Measurements from ENCODE around the gene ARMC7. TPM values are rescaled to one million over a fixed set of nuclear protein-coding genes. Genes with fewer than 3 reads are reported as not detected.

The ARMC7 gene
- total and polyA plus RNA-seq, 2 of the 13 experiments (the other 11 are each of a cell fraction or from before 2014, with no cell fraction given): 3.9 to 4.2 TPM

DNA sequence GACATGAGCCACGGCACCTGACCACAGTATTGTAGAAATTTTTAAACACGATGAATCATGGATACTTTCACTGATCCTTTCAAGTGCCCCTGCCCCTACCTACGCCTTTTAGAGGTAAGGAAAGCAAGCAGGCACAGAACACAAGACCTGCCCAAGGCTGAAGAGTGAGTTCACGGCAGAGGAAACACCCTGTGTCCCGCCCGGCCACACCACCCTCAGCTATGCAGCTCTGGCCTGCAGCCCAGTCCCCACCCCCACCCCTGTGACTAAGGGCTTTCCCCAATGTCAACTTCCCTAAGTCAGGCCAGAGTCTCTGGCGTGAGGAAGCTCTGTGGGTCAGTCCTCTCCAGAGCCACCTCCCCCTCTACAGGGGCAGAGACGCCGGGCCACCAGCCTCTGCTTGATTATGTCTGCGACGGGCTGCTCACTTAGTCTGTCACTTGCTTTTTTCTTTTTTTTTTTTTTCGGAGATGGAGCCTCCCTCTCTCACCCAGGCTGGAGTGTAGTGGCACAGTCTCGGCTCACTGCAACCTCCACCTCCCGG is 13.6 kb upstream of the ARMC7 start (continued):
- TF ChIP-seq, protein P1, sequence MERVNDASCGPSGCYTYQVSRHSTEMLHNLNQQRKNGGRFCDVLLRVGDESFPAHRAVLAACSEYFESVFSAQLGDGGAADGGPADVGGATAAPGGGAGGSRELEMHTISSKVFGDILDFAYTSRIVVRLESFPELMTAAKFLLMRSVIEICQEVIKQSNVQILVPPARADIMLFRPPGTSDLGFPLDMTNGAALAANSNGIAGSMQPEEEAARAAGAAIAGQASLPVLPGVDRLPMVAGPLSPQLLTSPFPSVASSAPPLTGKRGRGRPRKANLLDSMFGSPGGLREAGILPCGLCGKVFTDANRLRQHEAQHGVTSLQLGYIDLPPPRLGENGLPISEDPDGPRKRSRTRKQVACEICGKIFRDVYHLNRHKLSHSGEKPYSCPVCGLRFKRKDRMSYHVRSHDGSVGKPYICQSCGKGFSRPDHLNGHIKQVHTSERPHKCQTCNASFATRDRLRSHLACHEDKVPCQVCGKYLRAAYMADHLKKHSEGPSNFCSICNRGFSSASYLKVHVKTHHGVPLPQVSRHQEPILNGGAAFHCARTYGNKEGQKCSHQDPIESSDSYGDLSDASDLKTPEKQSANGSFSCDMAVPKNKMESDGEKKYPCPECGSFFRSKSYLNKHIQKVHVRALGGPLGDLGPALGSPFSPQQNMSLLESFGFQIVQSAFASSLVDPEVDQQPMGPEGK (CRISPR knock-in tag; IDR thresholded peaks at IDR 0.05): peak; percentile 85
- TF ChIP-seq EHMT2 (IDR thresholded peaks at IDR 0.05; ENCODE audit: borderline replicate concordance, low read depth, low read length): no peak
- 0 out of 2 replicates have a peak, but pooled peaks have one; percentile 83 for TF ChIP-seq NFE2L1 (CRISPR knock-in tag; IDR thresholded peaks at IDR 0.05; ENCODE audit: borderline replicate concordance)
- TF ChIP-seq, protein P2, sequence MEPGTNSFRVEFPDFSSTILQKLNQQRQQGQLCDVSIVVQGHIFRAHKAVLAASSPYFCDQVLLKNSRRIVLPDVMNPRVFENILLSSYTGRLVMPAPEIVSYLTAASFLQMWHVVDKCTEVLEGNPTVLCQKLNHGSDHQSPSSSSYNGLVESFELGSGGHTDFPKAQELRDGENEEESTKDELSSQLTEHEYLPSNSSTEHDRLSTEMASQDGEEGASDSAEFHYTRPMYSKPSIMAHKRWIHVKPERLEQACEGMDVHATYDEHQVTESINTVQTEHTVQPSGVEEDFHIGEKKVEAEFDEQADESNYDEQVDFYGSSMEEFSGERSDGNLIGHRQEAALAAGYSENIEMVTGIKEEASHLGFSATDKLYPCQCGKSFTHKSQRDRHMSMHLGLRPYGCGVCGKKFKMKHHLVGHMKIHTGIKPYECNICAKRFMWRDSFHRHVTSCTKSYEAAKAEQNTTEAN (CRISPR knock-in tag; conservative IDR thresholded peaks at IDR 0.05): no peak
- TF ChIP-seq ZBTB25 (CRISPR knock-in tag; IDR thresholded peaks at IDR 0.05): peak; percentile 59; the same call in 1 of the 2 replicates
- no peak for TF ChIP-seq HDAC6 (IDR thresholded peaks at IDR 0.05; ENCODE audit: low read depth, low read length)
- TF ChIP-seq, protein P3, sequence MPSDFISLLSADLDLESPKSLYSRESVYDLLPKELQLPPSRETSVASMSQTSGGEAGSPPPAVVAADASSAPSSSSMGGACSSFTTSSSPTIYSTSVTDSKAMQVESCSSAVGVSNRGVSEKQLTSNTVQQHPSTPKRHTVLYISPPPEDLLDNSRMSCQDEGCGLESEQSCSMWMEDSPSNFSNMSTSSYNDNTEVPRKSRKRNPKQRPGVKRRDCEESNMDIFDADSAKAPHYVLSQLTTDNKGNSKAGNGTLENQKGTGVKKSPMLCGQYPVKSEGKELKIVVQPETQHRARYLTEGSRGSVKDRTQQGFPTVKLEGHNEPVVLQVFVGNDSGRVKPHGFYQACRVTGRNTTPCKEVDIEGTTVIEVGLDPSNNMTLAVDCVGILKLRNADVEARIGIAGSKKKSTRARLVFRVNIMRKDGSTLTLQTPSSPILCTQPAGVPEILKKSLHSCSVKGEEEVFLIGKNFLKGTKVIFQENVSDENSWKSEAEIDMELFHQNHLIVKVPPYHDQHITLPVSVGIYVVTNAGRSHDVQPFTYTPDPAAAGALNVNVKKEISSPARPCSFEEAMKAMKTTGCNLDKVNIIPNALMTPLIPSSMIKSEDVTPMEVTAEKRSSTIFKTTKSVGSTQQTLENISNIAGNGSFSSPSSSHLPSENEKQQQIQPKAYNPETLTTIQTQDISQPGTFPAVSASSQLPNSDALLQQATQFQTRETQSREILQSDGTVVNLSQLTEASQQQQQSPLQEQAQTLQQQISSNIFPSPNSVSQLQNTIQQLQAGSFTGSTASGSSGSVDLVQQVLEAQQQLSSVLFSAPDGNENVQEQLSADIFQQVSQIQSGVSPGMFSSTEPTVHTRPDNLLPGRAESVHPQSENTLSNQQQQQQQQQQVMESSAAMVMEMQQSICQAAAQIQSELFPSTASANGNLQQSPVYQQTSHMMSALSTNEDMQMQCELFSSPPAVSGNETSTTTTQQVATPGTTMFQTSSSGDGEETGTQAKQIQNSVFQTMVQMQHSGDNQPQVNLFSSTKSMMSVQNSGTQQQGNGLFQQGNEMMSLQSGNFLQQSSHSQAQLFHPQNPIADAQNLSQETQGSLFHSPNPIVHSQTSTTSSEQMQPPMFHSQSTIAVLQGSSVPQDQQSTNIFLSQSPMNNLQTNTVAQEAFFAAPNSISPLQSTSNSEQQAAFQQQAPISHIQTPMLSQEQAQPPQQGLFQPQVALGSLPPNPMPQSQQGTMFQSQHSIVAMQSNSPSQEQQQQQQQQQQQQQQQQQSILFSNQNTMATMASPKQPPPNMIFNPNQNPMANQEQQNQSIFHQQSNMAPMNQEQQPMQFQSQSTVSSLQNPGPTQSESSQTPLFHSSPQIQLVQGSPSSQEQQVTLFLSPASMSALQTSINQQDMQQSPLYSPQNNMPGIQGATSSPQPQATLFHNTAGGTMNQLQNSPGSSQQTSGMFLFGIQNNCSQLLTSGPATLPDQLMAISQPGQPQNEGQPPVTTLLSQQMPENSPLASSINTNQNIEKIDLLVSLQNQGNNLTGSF (CRISPR knock-in tag; IDR thresholded peaks at IDR 0.05): no peak
- no peak for TF ChIP-seq WIZ (CRISPR knock-in tag; IDR thresholded peaks at IDR 0.05)
- peak; percentile 60; the same call in 1 of the 2 replicates for TF ChIP-seq ZMYM3 (CRISPR knock-in tag; IDR thresholded peaks at IDR 0.05)
- no peak for TF ChIP-seq ZNF772 (CRISPR knock-in tag; IDR thresholded peaks at IDR 0.05)
- no peak for TF ChIP-seq ZNF224 (CRISPR knock-in tag; IDR thresholded peaks at IDR 0.05)
- no peak for TF ChIP-seq ZNF724P (CRISPR knock-in tag; IDR thresholded peaks at IDR 0.05; ENCODE audit: borderline replicate concordance)
- TF ChIP-seq IRF9 (CRISPR knock-in tag; IDR thresholded peaks at IDR 0.05; ENCODE audit: borderline replicate concordance): no peak
- TF ChIP-seq ZNF468 (CRISPR knock-in tag; IDR thresholded peaks at IDR 0.05): no peak
- no peak for TF ChIP-seq ZNF709 (CRISPR knock-in tag; IDR thresholded peaks at IDR 0.05)
- TF ChIP-seq CCAR2 (optimal IDR thresholded peaks at IDR 0.05; ENCODE audit: low read depth, low read length): no peak
- no peak for TF ChIP-seq CENPX (CRISPR knock-in tag; IDR thresholded peaks at IDR 0.05)
- TF ChIP-seq NCOA2 (CRISPR knock-in tag; IDR thresholded peaks at IDR 0.05): peak; percentile 56
- no peak for TF ChIP-seq HOXA7 (CRISPR knock-in tag; IDR thresholded peaks at IDR 0.05)
- no peak for TF ChIP-seq ZFP82 (CRISPR knock-in tag; IDR thresholded peaks at IDR 0.05; ENCODE audit: borderline replicate concordance)
